Measurements from ENCODE around the gene TAX1BP3. TPM values are rescaled to one million over a fixed set of nuclear protein-coding genes. Genes with fewer than 3 reads are reported as not detected.

The TAX1BP3 gene
- total RNA-seq, 1 donor from 2014 or later: 136 TPM

GRCh38 chr17:3690094-3690715, 21.8 kb upstream of the TAX1BP3 start:
- Mint-ChIP-seq H3K9me3 (no peaks in the 10 kb centered on the region), H3K4me3 (no peak overlapping the region), H3K36me3 (no peaks in the 10 kb centered on the region), H3K4me1 (peaks cover 2% of the 10 kb centered on the region), H3K27me3 (ENCODE audit: low read depth) (peaks cover 36% of the 10 kb centered on the region), H3K27ac (no peak overlapping the region)
- no peak for DNase-seq (ENCODE audit: low spot score in 2 of 2, unreplicated experiment in 2 of 2)
- no peak for TF ChIP-seq CTCF (IDR thresholded peaks at IDR 0.05; ENCODE audit: unreplicated experiment)

- H3K4me1 Mint-ChIP-seq: no peaks in the 10 kb centered on the region
- peaks cover 28% of the 10 kb centered on the region for H3K27me3 Mint-ChIP-seq (ENCODE audit: low read depth)
- no peak for TF ChIP-seq CTCF (IDR thresholded peaks at IDR 0.05; ENCODE audit: unreplicated experiment)
- no peaks in the 10 kb centered on the region for H3K36me3 Mint-ChIP-seq
- DNase-seq (ENCODE audit: low spot score in 2 of 2, unreplicated experiment in 2 of 2): no peak
- no peak overlapping the region for H3K4me3 Mint-ChIP-seq
- no peak overlapping the region for H3K27ac Mint-ChIP-seq
- H3K9me3 Mint-ChIP-seq: no peaks in the 10 kb centered on the region
Measured at GRCh38 chr17:3689262-3690093, 21.1 kb upstream of the TAX1BP3 start.

GRCh38 chr17:3688852-3689261, 20.5 kb upstream of the TAX1BP3 start:
- H3K27me3 Mint-ChIP-seq (ENCODE audit: low read depth): peaks cover 25% of the 10 kb centered on the region
- no peak overlapping the region for H3K27ac Mint-ChIP-seq
- no peaks in the 10 kb centered on the region for H3K4me1 Mint-ChIP-seq
- no peak for TF ChIP-seq CTCF (IDR thresholded peaks at IDR 0.05; ENCODE audit: unreplicated experiment)
- no peaks in the 10 kb centered on the region for H3K36me3 Mint-ChIP-seq
- DNase-seq (ENCODE audit: low spot score in 2 of 2, unreplicated experiment in 2 of 2): no peak
- H3K4me3 Mint-ChIP-seq: no peak overlapping the region
- no peaks in the 10 kb centered on the region for H3K9me3 Mint-ChIP-seq

GRCh38 chr17:3688027-3688553, 19.7 kb upstream of the TAX1BP3 start:
- H3K36me3 Mint-ChIP-seq: no peaks in the 10 kb centered on the region
- H3K27ac Mint-ChIP-seq: no peak overlapping the region
- H3K4me3 Mint-ChIP-seq: no peak overlapping the region
- no peaks in the 10 kb centered on the region for H3K4me1 Mint-ChIP-seq
- TF ChIP-seq CTCF (IDR thresholded peaks at IDR 0.05; ENCODE audit: unreplicated experiment): no peak
- H3K27me3 Mint-ChIP-seq (ENCODE audit: low read depth): peaks cover 22% of the 10 kb centered on the region
- no peaks in the 10 kb centered on the region for H3K9me3 Mint-ChIP-seq
- DNase-seq (ENCODE audit: low spot score in 2 of 2, unreplicated experiment in 2 of 2): no peak

- Mint-ChIP-seq H3K27ac (no peak overlapping the region), H3K4me1 (no peaks in the 10 kb centered on the region), H3K27me3 (ENCODE audit: low read depth) (peaks cover 25% of the 10 kb centered on the region), H3K9me3 (no peaks in the 10 kb centered on the region), H3K36me3 (no peaks in the 10 kb centered on the region), H3K4me3 (no peak overlapping the region)
- TF ChIP-seq CTCF (IDR thresholded peaks at IDR 0.05; ENCODE audit: unreplicated experiment): no peak
- no peak for DNase-seq (ENCODE audit: low spot score in 2 of 2, unreplicated experiment in 2 of 2)
Measured at GRCh38 chr17:3685174-3685573, 16.8 kb upstream of the TAX1BP3 start.

Measured in mesothelial cell of epicardium (in vitro differentiated cells).